ENCODE measurements around the gene RRN3.
"Not testable (repeated sequence)": the region's sequence is repeated elsewhere in the genome, so short reads cannot be mapped to it uniquely, and the experiment has no call there.

- TF ChIP-seq CTCF, POLR2A (IDR thresholded peaks at IDR 0.05): not testable (repeated sequence)
These were observed 81.1 kb downstream of the RRN3 start for GRCh38 chr16:15012941-15013340.
